RWPE1 (cell line): ENCODE results near the gene HOXD8.
A peak's percentile ranks its signal among the peaks of the same experiment; 100 is the strongest.

ENCODE experiments used
- CTCF ChIA-PET: fragments of 350-600 bp; sonication (Branson Sonifier 250); formaldehyde crosslinking; extraction: SDS; loops from one replicate; lab custom pipeline; 2021; lab: Yijun Ruan, JAX
- POLR2A ChIA-PET: fragments of 400-600 bp; formaldehyde crosslinking; extraction: SDS; loops from one replicate; lab custom pipeline; 2020; ENCODE audit warnings: antibody characterized with exemption; ENCODE audit not compliant: low non-redundant PET; lab: Yijun Ruan, JAX
- DNase-seq: peaks from one replicate; pipeline ENCODE4 v3.0.0; 2012; ENCODE audit warnings: low spot score
- H3K27ac ChIP-seq: fragments of 450-650 bp; 2 replicates; pipeline ENCODE4 v1.5.1; 2017
- TF ChIP-seq, protein P1 (sequence below): fragments of 450-650 bp; conservative IDR thresholded peaks from 2 replicates; pipeline ENCODE4 v1.5.1; 2017; ENCODE audit warnings: low read depth, mild to moderate bottlenecking

The HOXD8 gene

DNA sequence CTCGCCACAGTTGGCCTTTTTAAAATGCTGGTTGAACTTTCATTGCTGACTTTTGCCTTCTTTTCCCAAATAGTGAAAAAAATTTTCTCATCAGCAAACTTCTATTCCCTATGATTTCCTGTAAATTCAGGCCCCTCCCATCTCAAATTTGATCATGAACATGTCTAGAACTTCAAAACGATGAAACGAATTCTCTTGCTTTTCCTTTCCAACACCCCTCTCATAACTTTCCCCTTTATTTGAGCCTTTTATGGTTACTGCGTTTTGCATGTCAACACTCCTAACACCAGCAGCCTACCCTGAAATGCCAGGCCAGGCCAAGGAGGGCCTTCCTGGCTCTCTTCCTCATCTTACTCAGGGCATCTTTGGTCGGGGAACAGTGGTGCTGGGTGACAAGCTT lies 38.6 kb upstream of the HOXD8 start:
- CTCF ChIA-PET, result no interaction called here
- DNase-seq, result no peak
- no peak overlapping the region for H3K27ac ChIP-seq
- TF ChIP-seq, protein P1, sequence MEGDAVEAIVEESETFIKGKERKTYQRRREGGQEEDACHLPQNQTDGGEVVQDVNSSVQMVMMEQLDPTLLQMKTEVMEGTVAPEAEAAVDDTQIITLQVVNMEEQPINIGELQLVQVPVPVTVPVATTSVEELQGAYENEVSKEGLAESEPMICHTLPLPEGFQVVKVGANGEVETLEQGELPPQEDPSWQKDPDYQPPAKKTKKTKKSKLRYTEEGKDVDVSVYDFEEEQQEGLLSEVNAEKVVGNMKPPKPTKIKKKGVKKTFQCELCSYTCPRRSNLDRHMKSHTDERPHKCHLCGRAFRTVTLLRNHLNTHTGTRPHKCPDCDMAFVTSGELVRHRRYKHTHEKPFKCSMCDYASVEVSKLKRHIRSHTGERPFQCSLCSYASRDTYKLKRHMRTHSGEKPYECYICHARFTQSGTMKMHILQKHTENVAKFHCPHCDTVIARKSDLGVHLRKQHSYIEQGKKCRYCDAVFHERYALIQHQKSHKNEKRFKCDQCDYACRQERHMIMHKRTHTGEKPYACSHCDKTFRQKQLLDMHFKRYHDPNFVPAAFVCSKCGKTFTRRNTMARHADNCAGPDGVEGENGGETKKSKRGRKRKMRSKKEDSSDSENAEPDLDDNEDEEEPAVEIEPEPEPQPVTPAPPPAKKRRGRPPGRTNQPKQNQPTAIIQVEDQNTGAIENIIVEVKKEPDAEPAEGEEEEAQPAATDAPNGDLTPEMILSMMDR, result no peak
- POLR2A ChIA-PET, result no interaction called here

DNA sequence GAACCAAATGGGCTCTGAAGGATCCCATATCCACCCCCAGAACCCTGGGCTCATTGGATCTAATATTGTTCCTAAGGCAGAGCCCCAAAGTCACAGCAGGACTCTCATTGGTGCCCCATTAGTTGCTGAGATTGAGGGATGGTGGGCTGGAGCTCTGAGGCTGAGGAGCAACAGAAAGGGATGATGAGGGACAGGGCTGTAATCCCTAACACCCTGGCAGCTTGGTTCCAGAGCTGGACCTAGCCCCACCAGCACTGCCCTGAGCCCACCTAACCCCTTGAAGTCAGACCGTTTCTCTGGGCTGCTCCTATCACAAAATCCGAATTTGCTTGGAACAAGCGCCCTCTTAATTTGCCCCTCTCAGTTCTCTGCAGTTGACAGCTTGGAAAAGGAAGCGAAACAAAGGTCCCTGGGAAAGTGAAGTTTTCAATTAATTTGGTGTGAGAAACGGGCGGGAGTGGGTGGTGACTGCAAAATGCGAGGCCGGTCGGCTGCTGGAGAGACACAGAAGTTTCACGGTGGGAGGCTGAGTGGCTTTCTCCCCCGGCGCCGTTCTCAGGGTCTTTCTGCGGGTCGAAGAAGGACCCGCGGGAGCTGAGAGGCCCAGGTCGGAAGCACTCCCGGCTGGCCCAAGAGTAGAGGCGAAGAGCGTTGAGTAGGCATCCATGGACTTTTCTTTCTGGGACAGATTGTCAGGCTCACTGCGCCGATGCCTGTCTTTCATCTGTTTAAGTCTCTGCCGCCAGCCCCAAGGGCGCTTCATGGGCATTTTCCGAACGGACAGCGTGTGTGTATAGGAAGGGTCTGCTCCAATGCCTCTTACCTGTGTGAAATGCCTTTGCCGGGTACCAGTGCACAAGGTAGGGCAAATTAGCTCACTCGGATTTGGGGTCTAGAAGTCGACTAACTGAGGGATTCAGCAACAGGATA lies 37.9 kb upstream of the HOXD8 start:
- DNase-seq, result no peak
- H3K27ac ChIP-seq, result peak overlapping the region; percentile 70
- ChIA-PET CTCF (interaction anchor here (0.6 to 1.3 kb wide), 4 partner anchors 18 to 888 kb away, joined by 3 to 7 read pairs (median 3); no protein-coding TSS in a partner anchor), POLR2A (no interaction called here)
- TF ChIP-seq, protein P1, result no peak

DNA sequence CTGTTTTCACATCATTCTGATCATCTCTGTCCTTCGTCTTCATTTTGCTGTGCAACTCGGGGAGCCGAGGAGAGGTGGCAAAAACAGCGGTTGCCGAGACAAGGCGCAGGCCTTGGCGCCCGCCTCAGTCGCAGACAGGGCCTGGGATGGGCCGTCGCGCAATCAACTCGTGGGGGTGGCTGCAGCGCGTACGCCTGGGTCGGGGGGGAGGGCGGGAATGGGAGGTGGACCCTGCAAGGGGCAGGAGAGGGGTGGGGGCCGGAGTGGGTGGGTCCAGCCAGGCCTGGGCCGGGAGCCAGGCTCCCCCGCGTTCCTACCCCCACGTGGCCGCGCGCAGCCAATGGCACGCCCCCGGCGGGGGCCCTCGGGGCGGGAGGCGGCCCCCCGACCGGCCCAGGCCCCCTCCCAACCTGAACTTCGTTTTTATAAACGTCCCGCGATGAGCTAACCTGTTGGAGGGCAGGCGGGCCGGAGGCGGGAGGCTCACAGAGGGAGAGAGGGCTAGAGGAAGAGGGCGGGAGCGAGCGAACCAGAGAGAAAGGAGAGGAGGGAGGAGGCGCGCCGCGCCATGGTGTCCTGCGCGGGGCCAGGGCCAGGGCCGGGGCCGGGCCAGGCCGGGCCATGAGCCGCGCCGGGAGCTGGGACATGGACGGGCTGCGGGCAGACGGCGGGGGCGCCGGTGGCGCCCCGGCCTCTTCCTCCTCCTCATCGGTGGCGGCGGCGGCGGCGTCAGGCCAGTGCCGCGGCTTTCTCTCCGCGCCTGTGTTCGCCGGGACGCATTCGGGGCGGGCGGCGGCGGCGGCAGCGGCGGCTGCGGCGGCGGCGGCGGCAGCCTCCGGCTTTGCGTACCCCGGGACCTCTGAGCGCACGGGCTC lies 37.0 kb upstream of the HOXD8 start, which contains the start of gene HOXD13:
TSS of gene HOXD13 (plus strand) at position 452 of the 875 bp plus-strand sequence. CDS start at position 622, 170 bp downstream.
- no peak for DNase-seq
- peak within 1 kb of the TSS; percentile 70 for H3K27ac ChIP-seq
- ChIA-PET CTCF (interaction anchor here (0.6 to 1.3 kb wide), 6 partner anchors 12 to 889 kb away, joined by 3 to 7 read pairs (median 3); no protein-coding TSS in a partner anchor), POLR2A (no interaction called here)
- TF ChIP-seq, protein P1, result no peak

DNA sequence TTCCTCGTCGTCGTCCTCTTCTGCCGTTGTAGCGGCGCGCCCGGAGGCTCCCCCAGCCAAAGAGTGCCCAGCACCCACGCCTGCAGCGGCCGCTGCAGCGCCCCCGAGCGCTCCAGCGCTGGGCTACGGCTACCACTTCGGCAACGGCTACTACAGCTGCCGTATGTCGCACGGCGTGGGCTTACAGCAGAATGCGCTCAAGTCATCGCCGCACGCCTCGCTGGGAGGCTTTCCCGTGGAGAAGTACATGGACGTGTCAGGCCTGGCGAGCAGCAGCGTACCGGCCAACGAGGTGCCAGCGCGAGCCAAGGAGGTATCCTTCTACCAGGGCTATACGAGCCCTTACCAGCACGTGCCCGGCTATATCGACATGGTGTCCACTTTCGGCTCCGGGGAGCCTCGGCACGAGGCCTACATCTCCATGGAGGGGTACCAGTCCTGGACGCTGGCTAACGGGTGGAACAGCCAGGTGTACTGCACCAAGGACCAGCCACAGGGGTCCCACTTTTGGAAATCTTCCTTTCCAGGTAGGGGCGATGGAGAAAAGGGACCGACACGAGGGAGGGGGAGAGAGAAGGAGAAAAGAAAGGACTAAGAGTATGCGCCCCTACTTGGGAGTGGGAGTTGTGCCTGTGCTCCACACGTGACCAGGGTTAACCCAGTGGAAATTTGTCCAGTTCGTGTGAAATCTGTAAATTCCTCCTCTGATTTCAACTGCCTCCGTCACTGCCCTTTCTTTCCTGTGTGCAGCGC lies 36.2 kb upstream of the HOXD8 start:
- peak overlapping the region; percentile 70 for H3K27ac ChIP-seq
- TF ChIP-seq, protein P1, result peak; percentile 41

DNA sequence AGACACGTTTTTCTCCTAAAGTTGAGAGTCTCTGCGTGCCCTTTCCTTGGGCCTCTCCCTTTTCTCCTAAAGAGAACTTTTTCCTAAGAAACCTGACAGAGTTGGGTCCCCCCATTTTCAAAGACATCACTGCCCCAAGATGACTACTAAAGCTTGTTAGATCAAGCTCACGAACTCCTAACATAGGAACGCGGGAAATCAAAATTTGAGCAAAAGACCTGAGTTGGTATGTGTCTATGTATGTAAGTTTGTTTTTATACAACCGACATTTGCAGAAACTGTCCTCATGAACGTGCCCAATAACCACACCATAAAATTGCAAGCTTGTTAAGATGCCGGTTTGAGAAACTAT lies 35.6 kb upstream of the HOXD8 start:
- no peak for DNase-seq
- H3K27ac ChIP-seq, result no peak overlapping the region
- ChIA-PET CTCF (interaction anchor here (0.9 to 1.3 kb wide), 2 partner anchors 8 to 10 kb away, joined by 4 to 6 read pairs; no protein-coding TSS in a partner anchor), POLR2A (interaction anchor here (0.6 kb wide), 1 partner anchor 12 kb away, joined by 3 read pairs; no protein-coding TSS in a partner anchor)
- TF ChIP-seq, protein P1, result no peak

More for the DNA sequence above, 36.2 kb upstream of the HOXD8 start:
- CTCF ChIA-PET, result interaction anchor here (0.6 to 1.3 kb wide), 4 partner anchors 9 to 889 kb away, joined by 3 to 6 read pairs (median 4); no protein-coding TSS in a partner anchor
- DNase-seq, result no peak
- POLR2A ChIA-PET, result no interaction called here
